Erythroblast (primary cell): Measurements from ENCODE around the gene POU6F1.

Experiments
- GATA1 ChIP-seq: IDR thresholded peaks from 2 replicates; pipeline ENCODE4 v1.6.1; 2011; ENCODE audit warnings: low read depth, mild to moderate bottlenecking, control low read depth, low read length, moderate library complexity
- POLR2A ChIP-seq: IDR thresholded peaks from 2 replicates; pipeline ENCODE4 v1.6.1; 2011; ENCODE audit warnings: mild to moderate bottlenecking, low read length

DNA sequence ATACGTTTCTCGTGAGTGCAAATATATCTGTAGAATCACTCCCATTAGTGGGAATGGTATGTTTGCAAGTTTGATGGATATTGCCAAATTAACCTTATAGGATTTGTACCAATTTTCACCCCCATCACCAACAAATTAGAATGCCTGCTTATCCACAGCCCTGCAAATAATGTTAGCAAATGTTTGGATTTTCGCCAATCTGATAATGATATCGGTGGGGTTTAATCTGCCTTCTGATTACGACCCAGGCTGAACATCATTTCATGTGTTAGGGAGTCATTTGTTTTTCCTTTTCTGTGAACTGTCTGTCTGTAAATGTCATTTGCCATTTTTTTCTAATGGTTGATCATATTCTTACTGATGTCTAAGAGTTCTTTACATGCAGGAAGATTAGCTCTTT, 16.7 kb upstream of the POU6F1 start:
- TF ChIP-seq POLR2A: no peak
- TF ChIP-seq GATA1: no peak
